Hypothalamus (tissue), 51 donors: ENCODE results near the gene PDLIM5.
"Not testable (repeated sequence)": the region's sequence is repeated elsewhere in the genome, so short reads cannot be mapped to it uniquely, and the experiment has no call there.

ENCODE experiments used
- DNase-seq, 51 donors: peaks; one replicate each; lab custom pipeline; 2025; lab: John Stamatoyannopoulos, UW

Gene PDLIM5

DNA sequence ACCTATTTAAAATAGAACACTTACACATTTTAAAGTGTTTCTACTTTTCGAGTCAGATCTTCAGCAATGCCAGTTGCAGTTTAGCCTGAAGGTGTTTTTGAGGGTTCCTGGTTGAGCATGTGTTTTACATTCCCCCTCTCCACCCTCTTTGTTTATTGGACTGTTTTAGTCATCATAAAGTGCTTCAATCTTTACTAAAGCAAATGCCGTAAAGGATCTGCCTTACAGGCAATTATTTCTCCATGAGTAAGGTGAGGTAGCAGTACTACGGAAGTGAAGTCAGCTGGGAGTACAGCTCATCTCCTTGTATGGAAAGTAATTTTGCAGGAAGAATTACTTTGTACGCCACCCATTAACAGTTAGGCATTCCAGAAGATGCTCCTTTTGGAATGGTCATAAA, 36.9 kb downstream of the PDLIM5 start:
- DNase-seq, result no peak

DNA sequence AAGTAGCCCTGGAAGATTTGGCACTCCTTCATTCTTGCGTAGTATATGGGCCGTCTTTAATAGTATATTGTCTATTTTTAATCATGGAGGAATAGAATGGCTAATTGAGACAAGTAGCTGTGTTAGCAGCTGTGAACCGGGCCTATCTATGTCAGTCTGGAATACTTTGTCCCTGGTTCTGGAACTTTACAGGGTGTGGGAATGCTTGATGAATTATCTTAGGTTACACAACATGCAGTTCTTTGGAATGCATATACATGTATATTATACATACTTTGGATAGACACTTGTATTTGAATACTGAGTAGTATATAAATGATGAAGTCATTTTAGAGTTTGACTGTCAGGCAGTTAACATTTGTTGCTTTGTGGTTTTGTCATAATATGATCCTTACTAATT, 37.4 kb downstream of the PDLIM5 start:
- DNase-seq, result no peak

DNA sequence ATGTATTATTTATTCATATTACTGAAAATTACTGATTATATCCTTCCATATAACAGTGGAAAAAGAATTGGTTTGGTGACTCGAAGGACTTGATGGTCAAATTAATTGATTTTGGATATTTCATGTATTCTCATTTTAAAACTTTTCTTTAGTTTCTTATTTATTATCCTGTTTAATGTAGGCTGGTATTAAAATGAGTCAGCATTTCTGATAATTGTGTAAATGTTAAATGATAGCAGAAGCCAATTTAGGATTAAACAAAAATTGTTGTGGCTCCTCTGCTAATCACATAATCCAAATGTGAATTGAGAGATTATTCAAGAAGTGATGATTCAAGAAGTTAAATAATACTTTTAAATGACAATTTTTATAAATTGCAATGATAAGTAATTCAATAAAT, 38.7 kb downstream of the PDLIM5 start:
- no peak for DNase-seq

DNA sequence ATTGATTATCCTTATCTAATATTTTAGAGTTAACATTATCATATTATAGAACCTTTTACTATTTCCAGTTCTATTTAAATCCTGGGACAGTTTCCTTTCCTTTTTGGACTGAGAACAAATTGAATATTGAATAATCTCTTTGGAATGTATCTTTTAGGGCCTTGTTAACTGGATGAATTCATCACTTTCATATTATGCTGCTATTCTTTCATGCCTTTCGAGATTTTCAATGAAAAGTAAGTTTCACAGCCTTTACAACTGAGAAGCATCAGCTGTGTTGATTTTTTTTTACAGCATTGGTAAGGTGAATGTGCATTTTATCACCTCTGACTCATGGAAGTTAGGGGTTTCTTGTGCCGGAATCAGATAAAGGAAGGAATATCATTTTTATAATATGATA, 39.6 kb downstream of the PDLIM5 start:
- no peak for DNase-seq

DNA sequence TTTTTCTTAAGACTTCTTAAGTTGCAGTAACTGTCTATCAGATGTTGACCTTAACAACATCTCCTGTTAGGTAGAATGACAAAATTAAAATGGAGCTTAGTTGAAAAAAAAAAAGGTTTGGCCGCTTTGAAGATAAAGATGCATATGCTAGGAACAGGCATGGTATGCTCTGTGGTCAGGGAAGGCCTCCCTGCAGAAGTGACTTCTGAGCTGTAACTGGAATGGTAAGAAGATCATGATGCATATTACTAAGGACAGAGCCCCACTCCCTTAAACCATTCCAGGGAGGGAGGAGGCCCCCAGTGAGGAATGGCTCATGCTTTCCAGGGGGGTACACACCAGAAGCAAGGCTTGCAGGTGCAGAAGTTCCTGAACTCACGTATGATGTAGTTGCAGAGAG, 43.7 kb downstream of the PDLIM5 start:
- DNase-seq, result no peak

DNA sequence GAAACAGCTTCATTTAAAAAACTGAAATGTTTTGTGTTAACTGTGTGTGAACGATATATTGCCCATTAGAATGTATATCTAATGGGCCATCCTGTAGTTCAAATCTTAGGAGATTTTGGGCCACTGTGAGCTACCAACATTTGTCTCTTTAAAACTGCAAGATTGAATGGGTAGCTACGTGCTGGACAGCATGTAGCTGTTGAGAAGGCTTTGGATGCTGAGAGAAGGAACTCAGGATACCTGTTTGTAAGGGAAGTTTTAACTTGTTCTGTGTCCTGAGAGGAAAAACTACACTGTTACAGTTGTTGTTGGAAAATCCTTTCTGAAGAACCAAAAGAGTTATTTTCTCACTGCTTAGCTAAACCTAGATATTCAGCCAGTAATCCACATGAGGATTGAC, 45.9 kb downstream of the PDLIM5 start:
- DNase-seq, result no peak

DNA sequence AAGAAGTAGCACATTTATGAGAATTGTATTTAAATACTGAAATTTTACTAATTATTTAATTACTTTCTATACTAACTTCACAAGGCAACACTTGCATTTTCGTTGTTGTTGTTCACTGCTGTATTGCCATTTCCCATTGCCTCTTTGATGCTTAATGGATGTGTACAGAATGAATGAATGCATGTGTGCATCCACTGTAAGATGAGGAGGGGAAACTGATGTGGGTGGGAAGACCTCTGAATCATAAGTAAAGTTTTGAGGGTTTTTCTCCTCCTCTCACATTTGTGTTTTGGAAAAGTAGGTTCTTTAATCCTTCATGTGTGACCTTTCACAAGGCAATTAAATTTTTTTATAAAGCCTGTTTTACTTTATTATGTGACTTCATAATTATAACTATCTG, 46.8 kb downstream of the PDLIM5 start:
- DNase-seq, result no peak

DNA sequence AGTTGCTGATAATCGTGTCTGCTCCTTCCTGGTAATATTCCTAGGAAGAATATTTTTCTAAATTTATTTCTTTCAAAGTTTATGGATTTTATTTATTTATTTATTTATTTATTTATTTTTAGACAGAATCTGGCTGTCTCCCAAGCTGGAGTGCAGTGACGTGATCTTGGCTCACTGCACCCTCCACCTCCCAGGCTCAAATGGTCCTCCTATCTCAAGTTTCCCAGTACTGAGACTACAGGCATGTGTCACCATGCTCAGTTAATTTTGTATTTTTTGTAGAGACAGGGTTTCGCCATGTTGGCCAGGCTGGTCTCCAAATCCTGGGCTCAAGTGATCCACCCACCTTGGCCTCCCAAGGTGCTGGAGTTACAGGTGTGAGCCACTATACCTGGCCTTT, 48.9 kb downstream of the PDLIM5 start:
- no peak for DNase-seq

DNA sequence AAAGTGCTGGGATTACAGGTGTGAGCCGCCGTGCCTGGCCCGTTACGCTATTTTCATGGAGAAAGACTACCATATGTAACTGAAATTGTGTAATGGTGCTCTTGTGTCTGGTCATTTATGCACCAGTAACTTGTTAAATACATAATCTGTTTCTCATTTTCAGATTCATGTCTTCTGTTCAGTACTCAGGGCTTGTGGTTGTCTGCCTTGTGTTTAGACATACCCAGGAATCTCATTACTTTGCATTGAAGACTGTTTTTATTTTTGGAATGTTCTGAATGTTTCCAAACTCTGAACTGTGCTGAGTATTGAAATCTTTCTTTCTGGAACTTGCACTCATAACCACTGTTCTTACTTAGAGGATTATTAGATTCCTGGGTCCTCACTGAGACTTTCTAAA, 52.8 kb downstream of the PDLIM5 start:
- DNase-seq, result no peak

DNA sequence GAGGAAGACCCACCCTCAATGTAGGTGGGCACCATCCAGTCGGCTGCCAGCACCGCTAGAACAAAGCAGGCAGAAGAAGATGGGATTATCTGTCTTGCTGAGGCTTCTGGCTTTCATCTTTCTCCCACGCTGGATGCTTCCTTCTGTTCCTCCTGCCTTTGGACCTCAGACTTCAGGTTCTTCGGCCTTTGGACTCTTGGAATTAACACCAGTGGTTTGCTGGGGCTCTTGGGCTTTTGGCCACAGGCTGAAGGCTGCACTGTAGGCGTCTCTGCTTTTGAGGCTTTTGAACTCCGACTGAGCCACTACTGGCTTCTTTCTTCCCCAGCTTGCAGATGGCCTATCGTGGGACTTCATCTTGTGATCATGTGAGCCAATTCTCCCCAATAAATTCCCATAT, 55.1 kb downstream of the PDLIM5 start:
- DNase-seq, result no peak

DNA sequence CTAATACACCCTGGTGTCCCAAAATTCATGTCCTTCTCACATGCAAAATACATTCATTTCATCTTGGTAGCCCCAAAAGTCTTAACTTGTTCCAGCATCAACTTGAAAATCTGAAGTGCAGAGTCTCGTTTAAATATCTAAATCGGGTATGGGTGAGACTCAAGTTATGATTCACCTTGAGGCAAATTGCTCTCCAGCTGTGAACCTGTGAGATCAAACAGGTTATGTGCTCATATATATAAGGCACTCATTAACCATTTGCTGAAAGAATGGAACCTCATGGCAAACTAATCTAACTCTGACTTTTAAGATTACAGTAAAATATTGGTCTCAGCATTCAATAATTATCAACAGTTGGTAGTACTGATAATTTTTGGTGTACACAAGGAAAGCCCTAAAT, 55.5 kb downstream of the PDLIM5 start:
- no peak for DNase-seq

DNA sequence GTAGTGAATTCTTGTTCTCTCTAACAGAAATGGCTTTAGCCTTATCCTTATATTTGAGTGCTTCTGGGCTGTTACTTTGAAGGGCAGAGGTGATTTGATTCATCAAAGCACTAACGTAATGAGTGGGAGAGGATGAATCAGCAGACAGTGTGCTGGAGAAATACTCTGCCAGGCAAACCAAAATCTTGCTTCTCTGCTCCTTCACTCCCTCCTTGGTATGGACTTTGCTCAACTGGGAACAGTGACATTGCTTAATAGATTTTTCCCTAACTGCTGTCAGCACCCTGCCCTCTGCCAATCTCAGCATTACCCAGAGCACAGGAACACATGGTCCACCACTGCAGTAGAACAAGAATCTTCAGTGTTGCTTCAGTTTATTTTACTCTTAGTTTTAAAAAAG, 56.0 kb downstream of the PDLIM5 start:
- peak in 7 of 51 donors; percentile 0 to 17 (median 5) for DNase-seq

DNA sequence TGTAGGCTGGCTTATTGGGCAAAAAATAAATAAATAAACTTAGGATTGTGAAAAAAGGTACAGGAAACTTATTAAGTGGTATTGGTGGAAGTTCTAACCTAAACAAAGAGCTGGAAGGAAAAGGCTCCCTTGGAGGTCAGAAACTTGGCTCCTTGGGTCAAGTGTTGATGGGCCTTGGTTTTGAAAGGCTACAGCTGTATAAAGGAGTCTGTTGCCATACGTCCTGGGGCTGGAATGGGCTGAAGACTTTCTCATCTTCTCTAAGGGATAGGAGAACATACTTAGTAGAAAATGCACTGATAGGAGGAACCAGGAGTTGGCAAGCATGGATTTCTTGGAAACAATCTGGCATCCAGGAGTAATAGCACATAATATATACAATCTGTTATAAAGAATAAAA, 56.6 kb downstream of the PDLIM5 start:
- DNase-seq, result no peak

DNA sequence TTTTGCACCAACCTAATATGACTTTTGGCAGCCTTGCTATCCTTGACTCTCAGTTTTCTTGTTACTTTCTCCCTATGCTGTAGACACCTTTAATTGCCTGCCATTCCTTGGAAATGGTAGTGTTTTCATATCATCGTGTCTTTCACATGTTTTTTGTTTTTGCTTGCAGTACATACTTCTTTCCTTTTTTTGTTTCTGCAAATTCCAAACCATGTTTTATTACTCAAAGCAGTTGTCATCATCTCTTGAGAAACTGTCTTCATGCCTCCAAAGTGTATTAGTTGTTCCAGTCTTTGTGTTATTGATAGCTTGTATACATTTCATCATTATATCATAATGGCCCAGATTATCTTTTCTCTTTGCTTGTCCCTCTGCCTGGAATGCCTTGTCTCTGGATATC, 57.1 kb downstream of the PDLIM5 start:
- DNase-seq, result no peak

DNA sequence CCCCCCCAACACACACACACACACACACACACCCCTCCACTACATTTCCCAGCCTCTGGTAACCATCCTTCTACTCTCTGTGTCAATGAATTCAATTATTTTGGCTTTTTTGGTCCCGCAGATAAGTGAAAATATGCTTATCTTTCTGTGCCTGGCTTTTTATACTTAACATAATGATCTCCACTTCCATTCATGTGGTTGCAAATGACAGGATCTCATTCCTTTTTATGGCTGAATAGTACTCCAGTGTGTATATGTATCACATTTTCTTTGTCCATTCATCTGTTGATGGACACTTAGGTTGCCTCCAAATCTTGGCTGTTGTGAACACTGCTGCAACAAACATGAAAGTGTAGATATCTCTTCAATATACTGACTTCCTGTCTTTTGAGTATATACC, 59.8 kb downstream of the PDLIM5 start:
- no peak for DNase-seq

DNA sequence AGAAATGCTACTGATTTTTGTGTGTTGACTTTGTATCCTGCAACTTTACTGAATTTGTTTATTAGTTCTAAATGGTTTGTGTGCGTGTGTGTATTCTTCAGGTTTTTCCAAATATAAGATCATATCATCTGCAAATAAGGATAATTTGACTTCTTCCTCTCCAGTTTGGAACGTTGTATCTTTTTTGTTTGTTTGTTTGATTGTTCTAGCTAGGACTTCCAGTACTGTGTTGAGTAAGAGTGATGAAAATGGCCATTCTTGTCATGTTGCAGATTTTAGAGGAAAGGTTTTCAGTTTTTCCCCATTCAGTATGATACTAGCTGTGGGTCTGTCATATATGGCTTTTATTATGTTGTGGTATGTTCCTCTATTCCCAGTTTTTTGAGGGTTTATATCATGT, 61.8 kb downstream of the PDLIM5 start:
- not testable (repeated sequence) for DNase-seq

DNA sequence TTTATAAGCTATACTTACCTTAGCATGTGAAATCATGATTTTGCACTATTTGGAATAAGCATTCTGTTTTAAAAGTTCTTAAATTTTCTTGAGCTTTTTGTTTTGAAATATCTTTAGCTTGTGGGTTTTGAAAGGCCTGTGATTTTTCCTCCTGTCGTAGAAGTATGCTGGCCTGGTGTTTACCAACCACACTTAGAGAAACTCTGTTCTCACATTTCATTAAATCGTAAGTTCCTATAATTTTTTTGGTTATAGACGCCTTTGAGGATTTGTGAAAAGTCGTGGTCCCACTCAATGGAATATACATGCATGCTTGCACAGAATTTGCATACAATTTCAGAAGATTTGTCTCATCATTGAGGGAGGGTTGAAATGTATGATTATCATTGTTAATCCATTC, 63.6 kb downstream of the PDLIM5 start:
- DNase-seq, result no peak

DNA sequence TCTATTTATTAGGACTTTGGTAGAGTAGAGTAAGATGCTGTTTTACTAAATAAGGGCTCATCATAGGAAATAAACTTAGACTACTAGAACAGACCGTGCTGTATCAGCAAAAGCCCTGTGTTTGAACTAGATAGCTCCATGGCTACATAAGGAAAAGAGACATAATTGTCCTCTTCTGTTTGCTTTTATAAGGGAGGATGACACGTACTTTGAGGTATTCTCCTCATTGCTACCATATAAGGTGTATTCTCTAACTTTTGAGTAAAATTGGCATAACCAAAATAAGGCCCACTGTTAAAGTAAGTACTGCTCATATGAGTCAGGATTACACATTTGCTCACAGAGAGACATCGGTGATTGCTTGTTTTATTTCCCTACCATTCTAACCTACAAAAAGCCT, 64.3 kb downstream of the PDLIM5 start:
- DNase-seq, result no peak

DNA sequence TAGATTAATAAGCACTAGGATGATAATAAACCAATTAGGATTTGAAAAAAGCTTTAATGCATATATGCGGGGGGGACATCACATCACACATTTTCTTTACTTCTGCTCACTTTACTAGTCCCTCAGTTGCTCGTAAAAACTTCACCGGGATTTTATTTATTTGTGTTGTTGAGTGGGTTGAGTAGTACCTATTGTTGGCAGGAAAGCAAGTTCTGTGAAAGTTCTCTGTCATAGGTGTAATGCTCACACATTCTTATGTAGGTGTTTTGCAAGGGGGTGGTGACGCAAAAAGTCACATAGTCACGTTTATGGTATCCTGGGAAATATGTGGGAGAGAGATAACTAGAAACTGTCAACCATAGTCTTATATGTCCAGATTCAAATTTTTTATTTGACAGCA, 65.3 kb downstream of the PDLIM5 start:
- no peak for DNase-seq

DNA sequence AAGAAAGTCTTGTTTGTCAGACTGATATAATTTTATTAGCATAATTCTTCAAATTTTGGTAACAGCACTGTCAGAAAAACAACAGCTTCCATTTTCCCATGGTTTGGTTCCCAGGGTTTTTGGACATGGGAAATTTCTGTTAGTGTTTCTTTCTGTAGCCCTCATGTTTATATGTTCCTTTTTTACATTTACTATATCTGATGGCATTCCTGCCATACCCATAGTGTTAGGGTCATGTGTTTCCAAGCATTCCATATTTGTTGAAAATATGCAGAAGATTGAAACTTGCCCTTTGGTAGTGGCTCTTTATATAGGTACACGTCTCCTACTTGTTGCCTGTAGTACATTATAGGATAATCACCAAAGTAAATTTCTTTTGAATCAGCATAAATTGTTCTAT, 65.8 kb downstream of the PDLIM5 start:
- DNase-seq, result no peak

DNA sequence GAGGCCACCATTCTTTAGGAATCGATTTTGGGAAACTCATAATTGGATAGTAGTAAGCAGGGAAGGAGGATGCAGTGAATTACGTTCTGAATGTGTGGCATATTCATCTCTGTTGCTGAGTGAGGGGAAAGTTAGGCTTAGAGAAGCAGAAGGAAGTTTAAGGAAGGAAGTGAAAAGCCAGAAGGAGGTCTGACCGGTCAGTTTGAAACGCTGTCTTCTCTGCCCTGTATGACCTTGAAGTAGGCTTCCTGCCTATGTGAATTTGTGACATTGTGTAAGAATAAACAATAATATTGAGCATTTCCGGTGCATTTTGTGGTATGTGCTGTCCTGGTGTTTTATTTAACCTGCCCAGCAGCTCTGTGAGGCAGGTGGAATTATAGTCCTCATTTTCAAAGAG, 67.3 kb downstream of the PDLIM5 start:
- DNase-seq, result no peak

DNA sequence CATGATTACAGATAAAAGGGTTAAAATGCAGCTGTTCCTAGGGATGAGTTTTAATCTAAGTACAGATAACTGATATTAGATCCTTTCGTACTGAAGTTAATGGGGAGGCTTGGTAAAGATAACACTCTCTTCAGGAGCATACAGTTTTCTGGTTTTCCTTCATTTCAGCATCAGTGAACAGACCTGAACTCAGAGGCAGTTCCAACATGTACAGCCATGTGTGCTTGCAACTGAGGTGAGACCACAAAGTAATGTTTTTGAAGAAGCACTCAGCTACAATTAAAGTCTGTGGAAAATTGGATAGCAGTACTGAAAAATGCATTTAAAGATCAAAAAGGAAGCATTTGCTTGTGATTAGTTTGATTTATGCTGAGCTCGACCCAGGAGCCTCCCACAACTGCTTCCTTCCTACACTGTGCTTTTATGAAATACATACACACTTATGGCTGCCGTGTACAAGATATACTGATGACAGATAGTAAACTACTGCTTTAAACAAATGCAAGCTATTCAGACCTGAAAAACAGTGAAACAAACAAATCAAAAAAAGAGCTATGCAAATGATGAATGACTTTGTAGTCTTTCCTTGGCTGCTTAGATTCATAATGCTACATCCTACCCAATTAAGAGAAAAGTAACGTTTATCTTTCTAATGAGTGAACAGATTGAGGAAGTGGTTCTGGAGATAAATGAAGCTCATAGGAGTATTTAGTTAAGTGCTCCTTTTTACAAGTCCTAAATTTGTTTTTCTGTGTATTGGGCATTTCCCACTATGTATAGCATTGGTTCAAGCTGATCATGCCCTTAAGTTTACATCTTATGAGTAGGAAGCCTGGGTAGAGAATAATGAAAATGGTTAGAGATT, 68.4 kb downstream of the PDLIM5 start:
- no peak for DNase-seq

DNA sequence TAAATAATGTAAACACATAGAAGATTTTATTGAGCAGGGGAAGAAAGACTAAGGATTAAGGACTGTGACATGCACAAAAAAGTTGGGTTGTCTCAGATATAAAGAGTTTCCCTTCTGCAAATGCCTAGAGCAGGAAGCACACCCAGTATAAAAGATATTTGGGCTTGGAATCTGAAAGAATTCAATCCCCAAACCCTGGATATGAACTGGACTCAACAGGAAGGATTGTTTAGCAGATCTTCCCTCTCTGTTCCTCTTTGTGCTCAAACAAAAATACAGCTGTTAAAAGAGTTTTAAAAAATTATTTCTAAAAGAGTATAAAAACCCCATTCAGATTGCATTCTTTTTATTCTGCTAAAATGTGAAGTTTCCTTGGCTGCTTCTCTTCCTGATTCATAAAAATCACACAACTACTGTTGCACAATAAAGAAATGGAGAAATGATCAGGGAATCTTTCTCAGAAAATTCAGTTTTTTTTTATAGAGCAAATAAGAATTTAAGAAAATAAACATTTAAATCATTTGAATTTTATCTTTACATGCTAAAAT, 71.4 kb downstream of the PDLIM5 start:
- no peak for DNase-seq
